Left ventricle myocardium inferior (tissue), 1 donor: Measurements from ENCODE around the gene FARP2. TPM values are rescaled to one million over a fixed set of nuclear protein-coding genes. Genes with fewer than 3 reads are reported as not detected.

ENCODE experiments used
- DNase-seq: peaks from one replicate; pipeline ENCODE4 v3.0.0-alpha.2; 2020
- H3K27ac ChIP-seq: fragments of 200-600 bp; replicated peaks from 2 replicates; pipeline ENCODE4 v1.8.0; 2021
- H3K27me3 ChIP-seq: fragments of 200-600 bp; 2 replicates; pipeline ENCODE4 v1.8.0; 2021; ENCODE audit warnings: low read depth
- H3K36me3 ChIP-seq: fragments of 200-600 bp; 2 replicates; pipeline ENCODE4 v1.8.0; 2021
- H3K4me1 ChIP-seq: fragments of 200-600 bp; 2 replicates; pipeline ENCODE4 v1.8.0; 2021
- H3K4me3 ChIP-seq: fragments of 200-600 bp; 2 replicates; pipeline ENCODE4 v1.8.0; 2021; ENCODE audit warnings: mild to moderate bottlenecking, moderate library complexity
- H3K9me3 ChIP-seq: fragments of 200-600 bp; replicated peaks from 2 replicates; pipeline ENCODE4 v1.8.0; 2021
- intact Hi-C: fragments of 100-400 bp; cut with micrococcal nuclease; formaldehyde crosslinking; loops from one replicate; pipeline ENCODE4 v1.11.0; 2022
- total RNA-seq: library from RNA; stranded (reverse); fragmentation: NEBNext Ultra II Directional; extraction: Animal tissue kit (Norgen Biotek cat#: 25700); gene quantifications from one replicate; pipeline ENCODE4 v1.2.1, GENCODE V29; 2021
- TF ChIP-seq, protein P1 (sequence below): fragments of 200-600 bp; IDR thresholded peaks from 2 replicates; pipeline ENCODE4 v1.8.0; 2021; ENCODE audit warnings: antibody characterized with exemption, mild to moderate bottlenecking, borderline replicate concordance
- donor health status: DM: no; HTN: yes; CAD: no; lungs with severe emphysema.

The FARP2 gene
- total RNA-seq, 1 donor from 2014 or later, result 16.5 TPM

DNA sequence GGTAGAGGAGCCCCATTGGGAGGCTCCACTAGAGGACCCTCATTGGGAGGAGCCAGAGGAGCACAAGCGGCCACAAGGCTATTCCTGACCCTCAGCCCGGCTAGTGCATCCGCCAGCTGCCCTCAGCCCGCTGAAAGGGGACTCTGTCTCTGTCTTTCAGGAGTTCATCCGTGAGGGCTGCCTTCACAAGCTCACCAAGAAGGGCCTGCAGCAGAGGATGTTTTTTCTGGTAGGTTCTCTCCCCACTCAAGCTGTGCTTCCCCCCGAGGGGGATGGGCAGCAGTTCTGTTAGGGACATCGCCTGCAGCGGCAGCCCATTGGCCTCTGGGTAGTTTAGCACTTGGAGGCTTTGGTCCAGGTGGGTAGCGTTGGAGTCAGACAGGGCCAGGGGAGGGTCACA lies 127.2 kb downstream of the FARP2 start:
- Histone ChIP-seq H3K9me3 (no peaks in the 10 kb centered on the region), H3K27me3 (no peaks in the 10 kb centered on the region), H3K36me3 (peaks cover 36% of the 10 kb centered on the region), H3K27ac (no peak overlapping the region), H3K4me1 (no peaks in the 10 kb centered on the region), H3K4me3 (no peak overlapping the region)
- intact Hi-C loops, result no loop called here
- no peak for DNase-seq
- TF ChIP-seq, protein P1, sequence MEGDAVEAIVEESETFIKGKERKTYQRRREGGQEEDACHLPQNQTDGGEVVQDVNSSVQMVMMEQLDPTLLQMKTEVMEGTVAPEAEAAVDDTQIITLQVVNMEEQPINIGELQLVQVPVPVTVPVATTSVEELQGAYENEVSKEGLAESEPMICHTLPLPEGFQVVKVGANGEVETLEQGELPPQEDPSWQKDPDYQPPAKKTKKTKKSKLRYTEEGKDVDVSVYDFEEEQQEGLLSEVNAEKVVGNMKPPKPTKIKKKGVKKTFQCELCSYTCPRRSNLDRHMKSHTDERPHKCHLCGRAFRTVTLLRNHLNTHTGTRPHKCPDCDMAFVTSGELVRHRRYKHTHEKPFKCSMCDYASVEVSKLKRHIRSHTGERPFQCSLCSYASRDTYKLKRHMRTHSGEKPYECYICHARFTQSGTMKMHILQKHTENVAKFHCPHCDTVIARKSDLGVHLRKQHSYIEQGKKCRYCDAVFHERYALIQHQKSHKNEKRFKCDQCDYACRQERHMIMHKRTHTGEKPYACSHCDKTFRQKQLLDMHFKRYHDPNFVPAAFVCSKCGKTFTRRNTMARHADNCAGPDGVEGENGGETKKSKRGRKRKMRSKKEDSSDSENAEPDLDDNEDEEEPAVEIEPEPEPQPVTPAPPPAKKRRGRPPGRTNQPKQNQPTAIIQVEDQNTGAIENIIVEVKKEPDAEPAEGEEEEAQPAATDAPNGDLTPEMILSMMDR, result no peak

DNA sequence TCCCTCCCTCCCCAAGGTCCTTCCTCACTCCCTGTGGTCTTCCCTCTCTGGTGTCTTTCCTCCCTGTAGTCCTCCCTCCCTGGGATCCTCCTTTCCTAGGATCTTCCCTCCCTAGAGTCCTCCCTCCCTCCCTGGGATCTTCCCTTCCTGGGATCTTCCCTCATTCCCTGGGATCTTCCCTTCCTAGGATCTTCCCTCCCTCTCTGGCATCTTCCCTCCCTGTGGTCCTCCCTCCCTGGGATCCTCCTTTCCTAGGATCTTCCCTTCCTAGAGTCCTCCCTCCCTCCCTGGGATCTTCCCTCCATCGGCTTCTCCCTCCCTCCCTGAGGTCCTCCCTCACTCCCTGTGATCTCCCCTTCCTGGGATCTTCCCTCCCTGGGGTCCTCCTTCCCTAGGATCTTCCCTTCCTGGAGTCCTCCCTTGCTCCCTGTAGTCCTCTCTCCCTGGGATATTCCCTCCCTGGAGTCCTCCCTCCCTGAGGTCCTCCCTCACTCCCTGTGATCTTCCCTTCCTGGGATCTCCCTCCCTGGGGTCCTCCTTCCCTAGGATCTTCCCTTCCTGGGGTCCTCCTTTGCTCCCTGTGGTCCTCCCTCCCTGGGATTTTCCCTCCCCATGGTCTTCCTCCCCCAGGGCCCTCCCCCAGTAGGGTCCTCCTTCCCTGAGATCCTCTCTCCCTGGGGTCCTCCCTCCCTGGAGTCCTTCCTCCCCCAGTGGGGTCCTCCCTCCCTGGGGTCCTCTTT lies 129.3 kb downstream of the FARP2 start:
- Histone ChIP-seq H3K4me1 (no peaks in the 10 kb centered on the region), H3K9me3 (no peaks in the 10 kb centered on the region), H3K27ac (no peak overlapping the region), H3K36me3 (peaks cover 36% of the 10 kb centered on the region), H3K4me3 (no peak overlapping the region), H3K27me3 (no peaks in the 10 kb centered on the region)
- no peak for DNase-seq
- TF ChIP-seq, protein P1, result no peak
- intact Hi-C loops, result no loop called here

DNA sequence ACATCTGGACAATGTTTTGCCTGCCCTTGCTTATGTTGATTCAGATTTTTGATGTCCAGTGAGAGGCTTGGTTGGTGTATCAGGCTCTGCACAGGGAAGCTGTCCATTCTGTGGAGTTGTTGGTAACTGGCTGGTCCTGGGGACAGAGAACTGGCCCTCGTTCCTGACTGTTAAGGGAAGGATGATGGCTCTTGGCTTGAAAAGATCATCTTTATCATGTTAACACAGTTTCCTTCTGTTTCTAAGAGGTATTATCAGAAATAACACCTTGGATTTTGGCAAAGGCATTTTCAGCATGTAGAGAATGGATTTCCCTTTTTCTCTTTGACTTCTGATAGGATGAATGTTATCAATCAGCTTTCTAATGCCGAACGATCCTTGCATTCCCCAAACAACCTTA lies 133.0 kb downstream of the FARP2 start:
- H3K36me3 ChIP-seq, result peaks cover 43% of the 10 kb centered on the region

DNA sequence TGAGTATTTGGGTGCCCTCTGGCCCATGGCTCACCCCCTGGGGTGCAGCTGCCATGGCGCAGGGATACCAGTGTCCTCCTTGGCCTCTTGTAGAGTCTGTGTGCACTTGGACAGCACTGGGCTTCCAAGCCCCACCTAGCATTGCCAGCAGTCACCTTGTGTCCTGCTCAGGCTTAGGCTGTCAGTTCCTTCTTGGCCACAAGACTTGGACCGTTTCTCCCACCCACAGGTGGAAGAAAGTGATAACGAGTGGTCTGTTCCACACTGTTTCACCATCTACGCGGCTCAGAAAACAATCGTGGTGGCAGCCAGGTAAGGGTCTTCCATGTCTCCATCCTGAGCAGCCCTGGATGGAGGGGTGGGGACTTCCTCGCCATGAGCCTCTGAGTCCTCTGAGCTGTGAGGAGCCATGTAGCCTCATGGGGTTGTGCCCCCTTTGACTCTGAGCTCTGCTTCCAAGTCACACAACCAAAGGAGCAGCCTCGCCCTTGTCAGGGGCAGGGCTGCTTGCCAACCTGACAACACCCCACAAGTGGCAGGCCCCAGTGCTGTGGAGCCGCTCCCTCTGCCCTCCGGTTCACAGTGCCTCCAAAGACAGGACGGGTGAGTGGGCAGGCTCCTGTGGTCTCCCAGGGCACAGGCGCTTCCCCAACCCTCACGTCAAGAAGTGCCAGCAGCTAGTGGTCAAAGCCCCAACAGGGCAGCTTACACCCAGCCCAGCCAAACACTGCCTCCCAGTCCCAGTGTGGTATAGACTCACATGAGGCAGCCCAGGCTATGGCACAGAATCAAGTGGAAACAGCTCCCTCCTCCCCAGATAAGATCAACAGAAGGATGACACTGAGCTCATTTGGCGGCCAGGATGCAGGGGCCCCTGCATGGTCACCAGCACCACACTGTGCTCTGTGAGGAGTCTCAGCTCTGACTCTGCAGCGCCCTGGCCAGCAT lies 133.9 kb downstream of the FARP2 start:
- no peak overlapping the region for H3K27ac ChIP-seq
- intact Hi-C loops, result no loop called here
- H3K9me3 ChIP-seq, result no peaks in the 10 kb centered on the region
- H3K4me3 ChIP-seq, result no peak overlapping the region
- TF ChIP-seq, protein P1, result no peak
- no peak for DNase-seq
- no peaks in the 10 kb centered on the region for H3K4me1 ChIP-seq
- H3K27me3 ChIP-seq, result no peaks in the 10 kb centered on the region
- H3K36me3 ChIP-seq, result peaks cover 46% of the 10 kb centered on the region

More for the DNA sequence above, 133.0 kb downstream of the FARP2 start:
- Histone ChIP-seq H3K27ac (no peak overlapping the region), H3K27me3 (no peaks in the 10 kb centered on the region), H3K4me1 (no peaks in the 10 kb centered on the region), H3K9me3 (no peaks in the 10 kb centered on the region), H3K4me3 (no peak overlapping the region)
- TF ChIP-seq, protein P1, result no peak
- no peak for DNase-seq
- intact Hi-C loops, result no loop called here

DNA sequence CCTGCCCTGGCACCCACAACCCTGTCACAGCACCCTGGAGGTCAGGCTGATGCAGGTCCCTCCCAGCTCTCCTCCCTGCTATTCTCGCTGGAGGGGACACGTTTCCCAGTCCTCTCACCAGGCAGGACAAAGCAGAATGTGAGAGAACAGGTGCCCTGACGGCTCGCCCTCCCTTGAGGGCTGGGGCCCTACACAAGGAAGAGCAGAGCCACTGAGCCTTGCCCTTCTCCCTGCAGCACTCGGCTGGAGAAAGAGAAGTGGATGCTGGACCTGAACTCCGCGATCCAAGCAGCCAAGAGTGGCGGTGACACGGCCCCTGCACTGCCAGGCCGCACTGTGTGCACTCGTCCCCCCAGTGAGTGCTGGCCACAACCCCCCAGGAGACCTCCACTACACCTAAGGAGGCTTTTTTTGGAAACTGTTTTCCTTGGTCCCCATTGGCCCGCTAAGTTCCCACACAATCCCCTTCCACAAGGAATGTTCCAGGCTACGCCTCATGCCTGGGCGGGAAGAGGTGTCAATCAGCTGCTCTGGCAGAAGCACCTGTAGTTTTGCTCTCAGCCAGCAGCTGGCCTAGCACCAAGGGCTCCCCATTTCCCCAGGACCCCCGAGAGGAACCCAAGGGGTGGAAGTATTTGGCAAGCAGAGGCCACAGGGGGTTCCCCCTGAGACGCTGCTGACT lies 134.9 kb downstream of the FARP2 start:
- TF ChIP-seq, protein P1, result no peak
- Histone ChIP-seq H3K4me1 (no peaks in the 10 kb centered on the region), H3K9me3 (no peaks in the 10 kb centered on the region), H3K27me3 (no peaks in the 10 kb centered on the region), H3K4me3 (no peak overlapping the region), H3K36me3 (peaks cover 55% of the 10 kb centered on the region), H3K27ac (no peak overlapping the region)
- DNase-seq, result no peak
- intact Hi-C loops, result no loop called here
